Duodenal mucosa (tissue), 2 donors: ENCODE results near the gene KRT6B.
"Not testable (repeated sequence)": the region's sequence is repeated elsewhere in the genome, so short reads cannot be mapped to it uniquely, and the experiment has no call there.

ENCODE experiments used
- H3K27ac ChIP-seq: one replicate; pipeline ENCODE4 v1.7.0; 2013; ENCODE audit warnings: low read depth, low read length
- H3K27me3 ChIP-seq, 2 donors: one replicate each; pipeline ENCODE4 v1.7.0; 2013; ENCODE audit warnings: low read length in 2 of 2, control low read depth in 1 of 2; ENCODE audit not compliant: insufficient read depth in 2 of 2, control insufficient read depth in 1 of 2
- H3K36me3 ChIP-seq, 2 donors: one replicate each; pipeline ENCODE4 v1.7.0; 2013; ENCODE audit warnings: low read length in 2 of 2, control low read depth in 1 of 2; ENCODE audit not compliant: insufficient read depth in 2 of 2, control insufficient read depth in 1 of 2
- H3K4me1 ChIP-seq, 2 donors: one replicate each; pipeline ENCODE4 v1.7.0; 2013; ENCODE audit warnings: low read length in 2 of 2, control low read depth in 1 of 2; ENCODE audit not compliant: insufficient read depth in 2 of 2, control insufficient read depth in 1 of 2
- H3K4me3 ChIP-seq, 2 donors: one replicate each; pipeline ENCODE4 v1.7.0; 2013; ENCODE audit warnings: low read length in 2 of 2, low read depth in 1 of 2
- H3K9ac ChIP-seq, 2 donors: one replicate each; pipeline ENCODE4 v1.7.0; 2013; ENCODE audit warnings: low read length in 2 of 2, low read depth in 1 of 2
- H3K9me3 ChIP-seq, 2 donors: one replicate each; pipeline ENCODE4 v1.7.0; 2013; ENCODE audit warnings: low read length in 2 of 2, control low read depth in 1 of 2; ENCODE audit not compliant: control insufficient read depth in 1 of 2

The KRT6B gene

GRCh38 chr12:52474212-52474611, 22.3 kb upstream of the KRT6B start:
- Histone ChIP-seq H3K36me3 (no peaks in the 10 kb centered on the region), H3K27me3 (no peaks in the 10 kb centered on the region), H3K4me3 (no peak overlapping the region), H3K4me1 (no peaks in the 10 kb centered on the region), H3K9ac (no peak overlapping the region), H3K27ac (no peak overlapping the region), H3K9me3 (no peaks in the 10 kb centered on the region)

GRCh38 chr12:52473768-52474167, 21.8 kb upstream of the KRT6B start, which contains the start of gene KRT6C:
KRT6C (minus strand) TSS chr12:52473805; CDS start chr12:52473737, 68 bp downstream.
- Histone ChIP-seq H3K9ac (no peak within 1 kb of the TSS), H3K27ac (no peak within 1 kb of the TSS)

DNA sequence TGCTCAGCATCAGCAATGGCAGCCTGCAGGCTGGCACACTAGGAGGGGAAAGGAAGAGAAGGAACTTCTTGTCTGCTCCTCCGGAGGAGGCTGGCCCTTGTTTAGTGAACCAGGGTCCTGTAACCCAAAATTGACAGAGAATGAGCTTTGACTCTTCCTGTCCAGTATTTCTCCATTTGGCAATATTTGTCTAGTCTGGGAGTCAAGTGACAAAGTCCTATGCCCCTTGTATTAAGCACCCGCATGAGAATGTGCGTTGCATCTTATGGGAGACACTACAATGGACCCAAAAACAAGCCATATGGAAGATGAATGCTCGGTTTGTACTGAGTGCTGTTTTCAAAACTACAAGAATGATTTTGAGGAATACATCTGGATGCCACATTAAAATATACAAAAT, 17.9 kb upstream of the KRT6B start:
- Histone ChIP-seq H3K9ac (no peak overlapping the region), H3K27ac (no peak overlapping the region), H3K4me3 (no peak overlapping the region), H3K9me3 (no peaks in the 10 kb centered on the region), H3K4me1 (no peaks in the 10 kb centered on the region), H3K27me3 (no peaks in the 10 kb centered on the region), H3K36me3 (no peaks in the 10 kb centered on the region)

More at GRCh38 chr12:52473768-52474167, 21.8 kb upstream of the KRT6B start, which contains the start of gene KRT6C:
- Histone ChIP-seq H3K9me3 (no peaks in the 10 kb centered on the region), H3K27me3 (no peaks in the 10 kb centered on the region), H3K4me1 (no peaks in the 10 kb centered on the region), H3K36me3 (no peaks in the 10 kb centered on the region), H3K4me3 (no peak within 1 kb of the TSS)

DNA sequence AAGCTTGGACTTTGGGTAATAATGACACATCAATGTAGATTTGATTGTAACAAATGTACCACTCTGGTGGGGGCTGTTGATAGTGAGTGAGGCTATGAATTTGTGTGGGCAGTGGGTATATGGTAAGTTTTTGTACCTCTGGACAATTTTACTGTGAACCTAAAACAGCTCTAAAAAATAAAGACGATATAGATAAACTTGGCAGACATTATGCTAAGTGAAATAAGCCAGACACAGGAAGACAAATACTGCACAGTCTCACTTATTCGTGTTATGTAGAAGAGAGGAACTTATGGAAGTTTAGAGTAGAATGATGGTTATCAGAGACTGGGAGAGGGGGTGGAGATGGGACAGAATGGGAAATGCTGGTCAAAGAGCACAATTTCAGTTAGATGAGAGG, 13.0 kb upstream of the KRT6B start:
- H3K4me3 ChIP-seq = no peak overlapping the region
- H3K9me3 ChIP-seq = no peaks in the 10 kb centered on the region
- H3K27ac ChIP-seq = no peak overlapping the region
- H3K4me1 ChIP-seq = no peaks in the 10 kb centered on the region
- H3K9ac ChIP-seq = no peak overlapping the region
- peaks cover 0 to 3% of the 10 kb centered on the region in 2 donors for H3K27me3 ChIP-seq
- H3K36me3 ChIP-seq = no peaks in the 10 kb centered on the region

DNA sequence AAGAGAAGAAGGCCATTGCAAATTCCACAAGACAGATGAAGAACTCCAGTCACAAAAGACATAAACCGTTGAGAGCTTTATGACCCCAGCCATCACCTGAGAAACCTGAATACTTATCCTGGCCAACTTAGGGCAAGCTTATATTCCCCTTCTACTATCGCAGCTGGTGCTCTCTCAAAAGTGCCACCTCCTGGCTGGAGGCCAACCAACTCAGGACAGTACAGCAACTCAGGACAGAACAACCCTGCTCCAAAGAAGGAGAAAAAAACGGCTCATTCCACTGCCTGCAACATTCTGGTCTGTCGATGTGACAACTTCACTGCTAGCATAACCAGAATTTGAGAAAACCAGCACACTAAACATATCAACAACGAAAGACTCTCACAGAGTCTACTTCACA, 9.7 kb upstream of the KRT6B start:
- H3K4me1 ChIP-seq = no peaks in the 10 kb centered on the region
- H3K27me3 ChIP-seq = peaks cover 0 to 3% of the 10 kb centered on the region in 2 donors
- no peak overlapping the region for H3K4me3 ChIP-seq
- H3K9me3 ChIP-seq = no peaks in the 10 kb centered on the region
- no peak overlapping the region for H3K27ac ChIP-seq
- H3K36me3 ChIP-seq = no peaks in the 10 kb centered on the region
- H3K9ac ChIP-seq = no peak overlapping the region

DNA sequence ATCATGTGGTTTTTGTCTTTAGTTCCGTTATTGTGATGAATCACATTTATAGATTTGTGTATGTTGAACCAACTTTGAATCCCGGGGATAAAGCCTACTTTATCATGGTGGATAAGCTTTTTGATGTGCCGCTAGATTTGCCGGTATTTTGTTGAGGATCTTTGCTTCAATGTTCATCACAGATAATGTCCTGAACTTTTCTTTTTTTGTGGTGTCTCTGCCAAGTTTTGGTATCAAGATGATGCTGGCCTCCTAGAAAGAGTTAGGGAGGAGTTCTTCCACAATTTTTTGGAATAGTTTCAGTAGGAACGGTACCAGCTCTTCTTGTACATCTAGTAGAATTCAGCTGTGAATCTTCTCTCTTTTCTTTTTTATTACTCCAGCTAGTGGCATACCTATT, 6.9 kb upstream of the KRT6B start:
- Histone ChIP-seq H3K9ac (no peak overlapping the region), H3K36me3 (no peaks in the 10 kb centered on the region), H3K4me3 (no peak overlapping the region), H3K4me1 (no peaks in the 10 kb centered on the region), H3K9me3 (no peaks in the 10 kb centered on the region), H3K27ac (no peak overlapping the region), H3K27me3 (peaks cover 0 to 3% of the 10 kb centered on the region in 2 donors)

GRCh38 chr12:52455821-52456220, 3.9 kb upstream of the KRT6B start:
- Histone ChIP-seq H3K27ac (no peak overlapping the region), H3K9ac (no peak overlapping the region), H3K27me3 (peaks cover 0 to 3% of the 10 kb centered on the region in 2 donors), H3K9me3 (no peaks in the 10 kb centered on the region), H3K4me1 (no peaks in the 10 kb centered on the region), H3K4me3 (no peak overlapping the region), H3K36me3 (no peaks in the 10 kb centered on the region)

DNA sequence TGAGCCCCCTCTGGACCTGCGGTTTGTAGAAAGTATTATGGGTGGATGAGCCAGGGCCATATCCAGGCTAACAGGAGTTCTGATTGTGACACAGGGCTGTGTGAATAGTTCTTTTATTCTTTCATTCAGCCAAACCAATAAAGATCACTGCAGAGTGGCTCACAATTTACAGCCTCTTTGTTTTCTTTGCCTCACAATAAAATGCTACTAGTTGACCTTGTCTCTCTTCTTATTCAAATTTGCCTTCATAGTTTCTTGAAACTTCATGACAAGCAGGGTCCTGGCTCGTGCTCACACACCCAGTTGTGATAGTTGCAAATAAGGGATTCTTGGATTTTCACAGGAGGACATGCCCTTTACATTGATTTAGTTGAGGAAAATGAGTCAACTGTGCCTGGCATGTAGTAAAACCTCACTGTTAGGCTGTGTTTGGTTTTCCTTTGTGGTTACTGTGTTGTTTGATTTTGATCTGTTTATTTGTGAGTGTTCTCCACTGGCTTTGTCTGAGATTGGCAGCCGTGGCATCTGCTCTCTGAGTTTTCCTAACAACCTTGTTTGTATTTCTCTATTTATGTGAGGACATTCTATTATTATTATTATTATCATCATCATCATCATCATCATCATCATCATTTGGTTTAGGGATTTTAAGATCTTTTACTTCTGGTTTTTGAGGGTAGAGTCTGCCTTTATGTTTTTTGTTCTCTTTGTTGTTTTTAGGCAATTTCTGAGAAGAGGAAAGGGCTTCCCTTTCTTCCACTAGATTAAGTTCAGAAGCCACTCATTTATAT, 2.7 kb upstream of the KRT6B start:
- Histone ChIP-seq H3K9ac (no peak overlapping the region), H3K4me3 (no peak overlapping the region), H3K36me3 (no peaks in the 10 kb centered on the region), H3K4me1 (no peaks in the 10 kb centered on the region), H3K27ac (no peak overlapping the region), H3K27me3 (no peaks in the 10 kb centered on the region), H3K9me3 (no peaks in the 10 kb centered on the region)

- no peak overlapping the region for H3K27ac ChIP-seq
- H3K9me3 ChIP-seq = no peaks in the 10 kb centered on the region
- no peak overlapping the region for H3K9ac ChIP-seq
- H3K36me3 ChIP-seq = no peaks in the 10 kb centered on the region
- H3K4me1 ChIP-seq = peaks cover 0 to 6% of the 10 kb centered on the region in 2 donors
- H3K4me3 ChIP-seq = no peak overlapping the region
- H3K27me3 ChIP-seq = no peaks in the 10 kb centered on the region
Measured at GRCh38 chr12:52448228-52448627, 3.7 kb downstream of the KRT6B start.

DNA sequence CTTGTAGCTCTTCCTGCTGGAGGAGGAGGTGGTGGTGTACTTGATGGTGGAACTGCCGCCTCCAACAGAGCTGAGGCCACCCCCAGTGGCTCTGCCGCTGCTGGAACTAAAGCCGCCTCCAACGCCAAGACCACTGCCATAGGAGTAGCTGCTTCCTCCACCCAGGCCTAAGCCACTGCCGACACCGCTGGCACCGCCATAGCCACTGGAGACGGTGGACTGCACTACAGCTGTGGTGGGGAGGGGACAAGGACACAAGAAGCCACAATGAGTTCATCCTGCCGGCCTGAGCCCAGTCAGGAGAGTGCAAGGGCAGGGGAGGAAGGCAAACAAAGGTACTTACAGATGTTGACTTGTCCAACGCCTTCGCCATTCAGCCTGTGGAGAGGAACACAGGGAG, 4.8 kb downstream of the KRT6B start:
- not testable (repeated sequence) for H3K9me3 ChIP-seq, H3K4me1 ChIP-seq, H3K9ac ChIP-seq, H3K36me3 ChIP-seq, H3K4me3 ChIP-seq, H3K27me3 ChIP-seq, H3K27ac ChIP-seq
